ENCODE results near the gene SASH3.

The SASH3 gene

DNA sequence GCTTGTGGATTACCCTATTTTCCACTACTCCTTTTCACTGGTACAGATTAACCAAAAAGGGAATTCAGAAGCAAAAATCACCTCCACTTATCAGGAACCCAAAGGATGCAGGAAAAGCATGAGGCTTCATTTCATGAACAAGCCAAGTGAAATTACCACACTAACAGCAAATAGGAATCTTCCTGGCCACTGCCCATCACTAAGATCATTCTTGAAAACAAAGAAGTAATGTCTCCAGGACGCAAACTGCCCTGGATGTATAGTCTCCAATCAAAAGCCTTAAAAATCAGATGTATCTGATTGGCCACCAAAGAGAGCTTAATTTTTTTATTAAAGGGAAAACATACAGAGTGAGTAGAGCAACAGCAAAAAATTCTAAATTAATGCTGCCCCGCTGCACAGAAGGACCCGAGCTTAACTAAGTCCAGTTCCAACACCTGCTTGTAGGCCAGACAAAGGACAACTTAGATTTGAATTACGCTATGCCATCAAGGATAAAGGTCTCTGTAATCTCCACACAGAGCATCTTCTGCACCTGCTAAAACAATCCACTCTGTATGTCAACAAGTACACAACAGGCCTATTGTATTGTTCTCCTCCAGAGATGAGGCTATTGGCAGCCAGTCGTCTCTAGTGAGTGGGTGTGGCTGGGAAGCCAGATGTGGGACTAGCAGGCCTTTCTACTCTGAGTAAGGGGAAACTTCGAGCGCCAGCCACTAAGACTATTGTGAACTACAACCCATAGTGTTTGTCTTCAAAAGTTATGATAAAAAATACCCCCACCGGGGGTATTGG, 51.5 kb downstream of the SASH3 start:
- TF ChIP-seq, protein P1, sequence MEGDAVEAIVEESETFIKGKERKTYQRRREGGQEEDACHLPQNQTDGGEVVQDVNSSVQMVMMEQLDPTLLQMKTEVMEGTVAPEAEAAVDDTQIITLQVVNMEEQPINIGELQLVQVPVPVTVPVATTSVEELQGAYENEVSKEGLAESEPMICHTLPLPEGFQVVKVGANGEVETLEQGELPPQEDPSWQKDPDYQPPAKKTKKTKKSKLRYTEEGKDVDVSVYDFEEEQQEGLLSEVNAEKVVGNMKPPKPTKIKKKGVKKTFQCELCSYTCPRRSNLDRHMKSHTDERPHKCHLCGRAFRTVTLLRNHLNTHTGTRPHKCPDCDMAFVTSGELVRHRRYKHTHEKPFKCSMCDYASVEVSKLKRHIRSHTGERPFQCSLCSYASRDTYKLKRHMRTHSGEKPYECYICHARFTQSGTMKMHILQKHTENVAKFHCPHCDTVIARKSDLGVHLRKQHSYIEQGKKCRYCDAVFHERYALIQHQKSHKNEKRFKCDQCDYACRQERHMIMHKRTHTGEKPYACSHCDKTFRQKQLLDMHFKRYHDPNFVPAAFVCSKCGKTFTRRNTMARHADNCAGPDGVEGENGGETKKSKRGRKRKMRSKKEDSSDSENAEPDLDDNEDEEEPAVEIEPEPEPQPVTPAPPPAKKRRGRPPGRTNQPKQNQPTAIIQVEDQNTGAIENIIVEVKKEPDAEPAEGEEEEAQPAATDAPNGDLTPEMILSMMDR (conservative IDR thresholded peaks at IDR 0.05; ENCODE audit: control insufficient read depth, insufficient read depth, low read depth, low read length), result no peak
- DNase-seq (ENCODE audit: low read depth), result no peak
- H3K4me3 ChIP-seq (ENCODE audit: control insufficient read depth, low read depth, low read length), result no peak overlapping the region

DNA sequence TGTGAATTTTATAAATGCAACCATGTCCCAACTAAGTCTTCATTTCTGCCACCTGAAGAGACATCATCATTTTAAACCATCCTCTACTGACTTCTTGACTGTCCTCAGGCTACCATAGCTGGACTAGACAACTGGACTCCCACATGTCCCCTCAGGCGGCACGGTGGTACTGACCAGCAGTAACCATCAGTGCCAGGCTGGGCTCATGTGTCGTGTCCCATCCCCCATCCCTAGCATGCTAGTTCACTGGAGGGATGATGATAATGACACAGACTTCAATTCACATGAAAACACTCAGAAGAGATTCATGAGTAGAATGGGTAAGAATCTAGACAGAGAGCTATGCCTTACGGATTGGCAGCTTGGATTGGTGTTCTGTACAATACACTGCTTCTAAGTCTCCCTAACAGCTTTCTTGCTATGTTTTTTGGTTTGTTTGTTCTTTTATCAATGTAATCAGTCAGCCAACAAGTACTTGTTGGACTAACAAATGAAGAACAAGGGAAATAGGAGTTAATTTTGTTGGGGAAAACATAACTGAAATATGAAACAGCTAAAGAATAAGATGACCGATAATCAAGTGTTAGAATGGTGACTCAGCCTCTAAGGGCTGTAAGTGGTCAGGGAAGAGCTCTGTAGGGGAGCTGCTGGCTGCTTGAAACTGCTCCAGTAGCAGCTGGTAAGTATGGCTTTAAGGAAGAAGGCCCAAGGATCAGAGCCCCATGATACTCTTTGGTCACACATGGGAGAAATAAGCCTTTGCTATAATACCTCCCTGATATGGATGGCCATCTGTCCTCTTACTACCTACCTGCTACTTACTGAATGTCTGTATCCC, 53.6 kb downstream of the SASH3 start:
- TF ChIP-seq, protein P1 (conservative IDR thresholded peaks at IDR 0.05; ENCODE audit: control insufficient read depth, insufficient read depth, low read depth, low read length), result no peak
- H3K4me3 ChIP-seq (ENCODE audit: control insufficient read depth, low read depth, low read length), result no peak overlapping the region
- peak; percentile 75 for DNase-seq (ENCODE audit: low read depth)

DNA sequence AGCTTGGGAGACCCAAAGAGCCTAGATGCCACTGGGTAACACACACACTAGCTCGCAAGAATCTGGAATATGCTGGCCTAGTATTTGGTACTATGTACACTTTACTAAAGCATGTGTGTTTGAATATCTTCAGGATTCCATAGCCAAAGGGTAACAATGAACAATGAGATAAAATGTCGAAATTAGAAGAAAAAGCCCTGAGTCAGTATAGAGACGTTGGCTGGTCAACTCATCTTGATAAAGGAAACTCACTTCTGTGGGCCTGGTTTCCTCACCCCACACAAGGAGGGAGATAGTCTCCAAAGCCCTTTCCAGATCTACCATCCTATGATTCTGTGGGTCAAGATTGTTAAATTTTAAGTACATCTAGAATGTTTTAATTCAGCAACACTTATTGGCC, 57.1 kb downstream of the SASH3 start:
- TF ChIP-seq, protein P1 (conservative IDR thresholded peaks at IDR 0.05; ENCODE audit: control insufficient read depth, insufficient read depth, low read depth, low read length), result no peak
- no peak for DNase-seq (ENCODE audit: low read depth)
- H3K4me3 ChIP-seq (ENCODE audit: control insufficient read depth, low read depth, low read length), result no peak overlapping the region

DNA sequence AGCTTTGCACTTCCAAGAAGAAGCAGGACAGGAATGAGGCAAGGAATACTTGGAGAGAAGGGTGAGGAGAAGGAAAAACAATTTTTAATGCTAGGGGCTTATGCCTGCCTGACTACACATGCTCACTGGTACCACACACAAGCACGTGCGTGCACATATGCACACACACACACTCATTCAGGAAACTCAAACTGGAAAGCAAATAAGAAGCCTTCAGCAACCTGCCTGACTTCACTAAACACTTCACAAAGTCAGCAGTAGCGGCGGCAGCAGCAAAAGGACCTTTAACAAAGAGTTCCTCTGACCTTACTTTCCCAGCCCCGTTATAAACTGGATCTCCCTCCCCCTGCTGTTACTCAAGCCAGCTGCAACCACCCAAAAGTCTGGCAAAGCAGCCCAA, 60.6 kb downstream of the SASH3 start:
- H3K4me3 ChIP-seq (ENCODE audit: control insufficient read depth, low read depth, low read length), result no peak overlapping the region

DNA sequence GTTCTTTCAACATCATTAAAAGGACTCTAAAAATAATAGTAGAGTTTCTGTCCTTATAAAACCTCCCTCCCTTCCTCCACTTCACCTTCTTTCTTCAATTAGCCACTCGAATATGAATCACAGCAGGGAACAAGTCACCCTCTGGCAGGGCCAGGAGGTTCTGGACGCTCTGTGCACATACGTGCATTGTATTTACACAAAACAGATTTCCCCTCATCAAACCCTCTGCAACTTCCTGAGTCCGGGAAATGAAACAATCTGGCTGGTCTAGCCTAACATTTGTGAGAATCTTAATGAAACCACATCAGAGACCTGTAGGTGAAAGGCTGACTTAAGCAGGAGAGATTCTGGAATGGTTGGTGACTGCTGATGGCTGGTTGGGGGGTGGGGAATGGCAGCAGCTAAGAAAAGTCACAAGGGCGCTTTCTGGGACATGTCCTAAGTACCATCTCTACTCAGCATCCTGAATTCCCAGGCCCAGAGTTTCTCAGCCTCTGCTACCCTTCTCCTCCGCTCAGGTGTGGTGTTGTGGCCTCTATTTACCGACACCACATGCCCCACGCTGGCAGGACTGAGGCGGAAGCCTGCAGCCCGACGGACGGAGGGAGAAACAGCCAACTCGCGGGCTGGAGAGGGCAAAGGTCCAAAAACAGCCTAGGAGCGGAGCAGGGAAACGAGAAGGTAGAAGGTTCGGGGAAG, 62.9 kb downstream of the SASH3 start:
- H3K4me3 ChIP-seq (ENCODE audit: control insufficient read depth, low read depth, low read length), result peak overlapping the region; percentile 68
- TF ChIP-seq, protein P1 (conservative IDR thresholded peaks at IDR 0.05; ENCODE audit: control insufficient read depth, insufficient read depth, low read depth, low read length), result no peak
- DNase-seq (ENCODE audit: low read depth), result peak; percentile 80

More for the DNA sequence above, 60.6 kb downstream of the SASH3 start:
- TF ChIP-seq, protein P1 (conservative IDR thresholded peaks at IDR 0.05; ENCODE audit: control insufficient read depth, insufficient read depth, low read depth, low read length), result no peak
- DNase-seq (ENCODE audit: low read depth), result peak; percentile 6

DNA sequence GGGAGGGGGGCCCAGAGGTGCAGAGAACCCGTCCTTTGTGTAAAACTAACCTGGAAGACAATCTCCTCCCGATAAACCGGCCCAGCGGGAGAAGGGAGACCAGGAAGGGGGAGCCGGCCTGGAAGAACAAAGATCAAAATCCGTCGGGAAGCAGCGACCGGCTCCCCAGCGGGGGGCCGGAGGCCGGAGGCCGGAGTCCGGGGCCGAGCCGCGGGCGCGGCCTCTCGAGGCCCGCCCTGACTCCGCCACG, 63.4 kb downstream of the SASH3 start:
- TF ChIP-seq, protein P1 (conservative IDR thresholded peaks at IDR 0.05; ENCODE audit: control insufficient read depth, insufficient read depth, low read depth, low read length), result no peak
- peak overlapping the region; percentile 68 for H3K4me3 ChIP-seq (ENCODE audit: control insufficient read depth, low read depth, low read length)
- DNase-seq (ENCODE audit: low read depth), result no peak

All from fibroblast of mammary gland (primary cell).